ENCODE results near the gene TBL3.
A peak's percentile ranks its signal among the peaks of the same experiment; 100 is the strongest.

DNA sequence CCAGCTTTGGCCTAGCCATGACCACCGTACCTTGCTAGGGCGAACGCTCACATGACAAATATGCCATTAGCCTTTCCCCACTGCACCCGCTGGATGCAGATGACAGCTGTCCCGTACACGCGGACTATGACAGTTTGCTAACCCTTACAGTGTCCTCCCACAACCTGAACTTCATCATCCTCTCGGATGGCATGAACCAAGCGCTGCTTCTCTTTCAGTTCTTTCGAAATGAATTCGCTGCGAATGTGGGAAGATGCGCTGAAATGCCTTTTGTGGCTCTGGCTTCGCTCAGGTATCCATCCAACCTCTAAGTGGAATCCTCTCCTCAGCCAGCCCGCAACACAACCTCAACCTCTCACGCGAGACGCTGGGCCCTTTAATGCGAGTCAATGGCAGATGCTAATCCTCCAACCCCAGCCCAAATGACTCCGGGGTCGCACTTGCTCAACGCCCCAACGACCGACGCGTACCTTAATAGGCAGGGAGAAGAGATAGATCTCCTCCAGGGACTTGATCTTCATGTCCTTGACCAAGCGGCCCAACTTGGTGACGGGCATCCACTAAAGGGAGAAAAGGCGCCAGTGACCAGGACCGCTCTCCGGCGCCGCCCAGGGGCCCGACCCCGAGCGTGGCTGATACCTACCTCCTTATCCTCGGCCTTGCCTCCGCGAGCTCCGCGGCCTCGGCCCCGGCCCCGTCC lies 7.9 kb upstream of the TBL3 start:
- TF ChIP-seq, protein P1, sequence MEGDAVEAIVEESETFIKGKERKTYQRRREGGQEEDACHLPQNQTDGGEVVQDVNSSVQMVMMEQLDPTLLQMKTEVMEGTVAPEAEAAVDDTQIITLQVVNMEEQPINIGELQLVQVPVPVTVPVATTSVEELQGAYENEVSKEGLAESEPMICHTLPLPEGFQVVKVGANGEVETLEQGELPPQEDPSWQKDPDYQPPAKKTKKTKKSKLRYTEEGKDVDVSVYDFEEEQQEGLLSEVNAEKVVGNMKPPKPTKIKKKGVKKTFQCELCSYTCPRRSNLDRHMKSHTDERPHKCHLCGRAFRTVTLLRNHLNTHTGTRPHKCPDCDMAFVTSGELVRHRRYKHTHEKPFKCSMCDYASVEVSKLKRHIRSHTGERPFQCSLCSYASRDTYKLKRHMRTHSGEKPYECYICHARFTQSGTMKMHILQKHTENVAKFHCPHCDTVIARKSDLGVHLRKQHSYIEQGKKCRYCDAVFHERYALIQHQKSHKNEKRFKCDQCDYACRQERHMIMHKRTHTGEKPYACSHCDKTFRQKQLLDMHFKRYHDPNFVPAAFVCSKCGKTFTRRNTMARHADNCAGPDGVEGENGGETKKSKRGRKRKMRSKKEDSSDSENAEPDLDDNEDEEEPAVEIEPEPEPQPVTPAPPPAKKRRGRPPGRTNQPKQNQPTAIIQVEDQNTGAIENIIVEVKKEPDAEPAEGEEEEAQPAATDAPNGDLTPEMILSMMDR (conservative IDR thresholded peaks at IDR 0.05; ENCODE audit: low read length) = peak; percentile 30; the same call in 1 of the 2 replicates
- no peak for TF ChIP-seq EZH2phosphoT487 (IDR thresholded peaks at IDR 0.05; ENCODE audit: borderline replicate concordance)
